ENCODE results near the gene CHTOP. TPM values are rescaled to one million over a fixed set of nuclear protein-coding genes. Genes with fewer than 3 reads are reported as not detected.
A peak's percentile ranks its signal among the peaks of the same experiment; 100 is the strongest.
"Not testable (repeated sequence)": the region's sequence is repeated elsewhere in the genome, so short reads cannot be mapped to it uniquely, and the experiment has no call there.

The CHTOP gene
- total RNA-seq, result 67.3 TPM

GRCh38 chr1:153633754-153634665 lies at the start of gene CHTOP:
CHTOP (plus strand) TSS chr1:153634066; CDS start chr1:153636589, 2,523 bp downstream.
- TF ChIP-seq POLR2A (IDR thresholded peaks at IDR 0.05) (peak in 1 of 2 donors; percentile 85), CTCF (IDR thresholded peaks at IDR 0.05) (peak in 1 of 3 experiments; percentile 27), POLR2AphosphoS5 (IDR thresholded peaks at IDR 0.05; ENCODE audit: insufficient read depth in 1 of 2, low read depth in 1 of 2) (peak; percentile 96 to 97)
- peaks cover 0 to 29% of the 10 kb centered on the region in 2 donors for H3K36me3 ChIP-seq
- intact Hi-C loops (cut with DNase I), result no loop called here
- peak in 1 of 2 donors; percentile 99 for DNase-seq (ENCODE audit: extremely low spot score in 2 of 2)
- peaks cover 49% of the 10 kb centered on the region for H3K4me1 ChIP-seq
- peak within 1 kb of the TSS; percentile 100 for H3K27ac ChIP-seq
- H3K9me3 ChIP-seq, result no peaks in the 10 kb centered on the region
- peak within 1 kb of the TSS; percentile 91 to 95 for H3K4me3 ChIP-seq
- no peaks in the 10 kb centered on the region for H3K27me3 ChIP-seq

GRCh38 chr1:153585006-153585405 lies 48.9 kb upstream of the CHTOP start:
- no peak for TF ChIP-seq CTCF (IDR thresholded peaks at IDR 0.05)
- TF ChIP-seq POLR2A (IDR thresholded peaks at IDR 0.05), result no peak
- no peak for TF ChIP-seq POLR2AphosphoS5 (IDR thresholded peaks at IDR 0.05; ENCODE audit: insufficient read depth in 1 of 2, low read depth in 1 of 2)
- H3K4me3 ChIP-seq, result no peak overlapping the region
- H3K4me1 ChIP-seq, result no peaks in the 10 kb centered on the region
- intact Hi-C loops (cut with DNase I), result no loop called here
- no peak overlapping the region for H3K27ac ChIP-seq
- no peaks in the 10 kb centered on the region for H3K9me3 ChIP-seq
- H3K27me3 ChIP-seq, result no peaks in the 10 kb centered on the region
- DNase-seq (ENCODE audit: extremely low spot score in 2 of 2), result no peak
- H3K36me3 ChIP-seq, result no peaks in the 10 kb centered on the region

GRCh38 chr1:153586347-153586746 lies 47.5 kb upstream of the CHTOP start:
- intact Hi-C loops (cut with DNase I), result no loop called here
- no peak for DNase-seq (ENCODE audit: extremely low spot score in 2 of 2)

GRCh38 chr1:153587314-153587713 lies 46.6 kb upstream of the CHTOP start:
- TF ChIP-seq CTCF (IDR thresholded peaks at IDR 0.05) (no peak), POLR2AphosphoS5 (IDR thresholded peaks at IDR 0.05; ENCODE audit: insufficient read depth in 1 of 2, low read depth in 1 of 2) (no peak)
- intact Hi-C loops (cut with DNase I), result no loop called here
- Histone ChIP-seq H3K9me3 (no peaks in the 10 kb centered on the region), H3K4me3 (no peak overlapping the region), H3K4me1 (no peaks in the 10 kb centered on the region), H3K27ac (no peak overlapping the region), H3K27me3 (no peaks in the 10 kb centered on the region), H3K36me3 (no peaks in the 10 kb centered on the region)
- no peak for DNase-seq (ENCODE audit: extremely low spot score in 2 of 2)

More at GRCh38 chr1:153586347-153586746, 47.5 kb upstream of the CHTOP start:
- H3K9me3 ChIP-seq, result no peaks in the 10 kb centered on the region
- no peaks in the 10 kb centered on the region for H3K27me3 ChIP-seq
- H3K27ac ChIP-seq, result no peak overlapping the region
- H3K4me1 ChIP-seq, result no peaks in the 10 kb centered on the region
- no peak overlapping the region for H3K4me3 ChIP-seq
- no peaks in the 10 kb centered on the region for H3K36me3 ChIP-seq
- TF ChIP-seq CTCF (IDR thresholded peaks at IDR 0.05) (no peak), POLR2AphosphoS5 (IDR thresholded peaks at IDR 0.05; ENCODE audit: insufficient read depth in 1 of 2, low read depth in 1 of 2) (no peak), POLR2A (IDR thresholded peaks at IDR 0.05) (no peak)

- H3K36me3 ChIP-seq; DNase-seq (ENCODE audit: extremely low spot score in 2 of 2): not testable (repeated sequence)
These were observed 45.8 kb upstream of the CHTOP start for GRCh38 chr1:153588033-153588432.

More at GRCh38 chr1:153588033-153588432, 45.8 kb upstream of the CHTOP start:
- H3K4me3 ChIP-seq; H3K27ac ChIP-seq; intact Hi-C loops (cut with DNase I); H3K9me3 ChIP-seq; H3K27me3 ChIP-seq; H3K4me1 ChIP-seq: not testable (repeated sequence)
